Sigmoid colon (tissue), 7 donors: ENCODE data around the gene TCF7L1. TPM values are rescaled to one million over a fixed set of nuclear protein-coding genes. Genes with fewer than 3 reads are reported as not detected.

Experiments used
- DNase-seq: peaks from one replicate; pipeline ENCODE4 v3.0.0-alpha.2; 2019
- H3K27ac ChIP-seq, 4 donors: fragments of 200-600 bp; sonication (generic); one replicate each; pipeline ENCODE4 v1.5.1; 2016 to 2019; ENCODE audit warnings: mild to moderate bottlenecking in 1 of 4
- H3K27me3 ChIP-seq, 3 donors: fragments of 200-600 bp; sonication (generic); one replicate each; pipeline ENCODE4 v1.5.1; 2019; ENCODE audit warnings: mild to moderate bottlenecking in 1 of 3
- H3K36me3 ChIP-seq, 4 donors: fragments of 200-600 bp; sonication (generic); one replicate each; pipeline ENCODE4 v1.5.1; 2016 to 2019
- H3K4me1 ChIP-seq, 4 donors: fragments of 200-600 bp; sonication (generic); one replicate each; pipeline ENCODE4 v1.5.1; 2017 to 2019
- H3K4me3 ChIP-seq, 4 donors: fragments of 200-600 bp; sonication (generic); one replicate each; pipeline ENCODE4 v1.5.1; 2017 to 2019; ENCODE audit warnings: mild to moderate bottlenecking in 2 of 4, moderate library complexity in 1 of 4
- H3K9me3 ChIP-seq, 4 donors: fragments of 200-600 bp in 3 of 4; sonication (generic) in 3 of 4; one replicate each; pipeline versions ENCODE4 v1.5.1 to v1.6.1; 2013 to 2019
- EP300 ChIP-seq, 4 donors: sonication (generic); formaldehyde crosslinking; IDR thresholded peaks; one replicate each; pipeline ENCODE4 v1.6.1; 2017; ENCODE audit warnings: antibody characterized with exemption in 4 of 4
- POLR2A ChIP-seq, 2 donors: fragments of 450-650 bp; IDR thresholded peaks; one replicate each; pipeline ENCODE4 v1.6.1; 2016; ENCODE audit warnings: antibody characterized with exemption in 2 of 2, mild to moderate bottlenecking in 2 of 2, moderate library complexity in 2 of 2
- POLR2AphosphoS5 ChIP-seq, 4 donors: sonication (generic); formaldehyde crosslinking; IDR thresholded peaks; one replicate each; pipeline ENCODE4 v1.6.1; 2017; ENCODE audit warnings: antibody characterized with exemption in 4 of 4
- WGBS, 2 donors: extraction: QIAGEN DNeasy Blood & Tissue Kit; methylation state at CpG; one replicate each; pipeline ENCODE4 v1.1.7; 2013; 5-methylcytosine and 5-hydroxymethylcytosine counted together
- intact Hi-C: fragments of 100-400 bp; cut with DNase I; formaldehyde crosslinking; loops from one replicate; pipeline ENCODE4 v1.15.1; 2023
- polyA plus RNA-seq, 3 donors: library from polyadenylated mRNA; stranded (reverse); fragments of 200-250 nt; gene quantifications; one replicate each; pipeline ENCODE4 v1.2.3, GENCODE V29; 2013
- total RNA-seq, 4 donors: library from RNA; depleted of rRNA; stranded (reverse); fragments of >200 nt; gene quantifications; one replicate each; pipeline ENCODE4 v1.1.0, GENCODE V29; 2016
- TF ChIP-seq, protein P1 (sequence below), 4 experiments: fragments of 450-650 bp in 3 of 4; fragments of 200-600 bp in 1 of 4; IDR thresholded peaks; one replicate each; pipeline ENCODE4 v1.5.1; 2016 to 2019; ENCODE audit warnings: antibody characterized with exemption in 4 of 4, mild to moderate bottlenecking in 3 of 4, moderate library complexity in 2 of 4
- donor health status: healthy with polysubstance abuse.
- donor health status: Bipolar disorder and iron deficiency.
- donor health status: healthy.

TCF7L1 gene
- total and polyA plus RNA-seq, 7 donors = 1.2 to 15.2 (median 4.0) TPM

DNA sequence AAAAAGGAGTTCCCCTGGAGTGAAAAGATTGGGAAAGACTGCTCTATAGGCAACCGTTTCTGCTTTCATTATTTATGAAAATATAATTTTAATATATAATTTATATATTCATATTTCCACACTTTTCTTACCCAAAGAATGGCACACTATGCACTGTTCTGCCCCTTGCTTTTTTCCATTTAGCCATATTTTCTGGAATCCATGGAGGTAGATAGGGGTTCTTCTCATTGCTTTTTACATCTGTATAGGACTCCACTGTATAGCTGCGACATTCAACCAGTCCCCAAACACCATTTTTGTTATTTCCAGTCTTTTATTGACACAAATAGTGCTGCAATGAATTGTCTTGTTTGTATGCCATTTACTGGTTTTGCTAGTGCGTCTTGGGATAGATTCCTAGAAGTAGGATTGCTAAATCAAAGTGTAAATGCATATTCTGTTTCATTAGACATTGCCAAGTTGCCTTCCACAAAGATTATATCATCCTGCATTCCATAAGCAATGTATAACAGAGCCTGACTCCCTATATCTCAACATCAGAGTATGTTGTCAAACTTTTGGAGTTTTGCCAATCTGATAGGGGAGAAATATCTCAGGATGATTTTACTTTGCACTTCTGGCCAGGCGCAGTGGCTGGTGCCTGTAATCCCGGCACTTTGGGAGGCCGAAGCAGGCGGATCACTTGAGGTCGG, 26.6 kb upstream of the TCF7L1 start:
- TF ChIP-seq EP300 (IDR thresholded peaks at IDR 0.05) (no peak), POLR2A (IDR thresholded peaks at IDR 0.05) (no peak), POLR2AphosphoS5 (IDR thresholded peaks at IDR 0.05) (no peak)
- TF ChIP-seq, protein P1, sequence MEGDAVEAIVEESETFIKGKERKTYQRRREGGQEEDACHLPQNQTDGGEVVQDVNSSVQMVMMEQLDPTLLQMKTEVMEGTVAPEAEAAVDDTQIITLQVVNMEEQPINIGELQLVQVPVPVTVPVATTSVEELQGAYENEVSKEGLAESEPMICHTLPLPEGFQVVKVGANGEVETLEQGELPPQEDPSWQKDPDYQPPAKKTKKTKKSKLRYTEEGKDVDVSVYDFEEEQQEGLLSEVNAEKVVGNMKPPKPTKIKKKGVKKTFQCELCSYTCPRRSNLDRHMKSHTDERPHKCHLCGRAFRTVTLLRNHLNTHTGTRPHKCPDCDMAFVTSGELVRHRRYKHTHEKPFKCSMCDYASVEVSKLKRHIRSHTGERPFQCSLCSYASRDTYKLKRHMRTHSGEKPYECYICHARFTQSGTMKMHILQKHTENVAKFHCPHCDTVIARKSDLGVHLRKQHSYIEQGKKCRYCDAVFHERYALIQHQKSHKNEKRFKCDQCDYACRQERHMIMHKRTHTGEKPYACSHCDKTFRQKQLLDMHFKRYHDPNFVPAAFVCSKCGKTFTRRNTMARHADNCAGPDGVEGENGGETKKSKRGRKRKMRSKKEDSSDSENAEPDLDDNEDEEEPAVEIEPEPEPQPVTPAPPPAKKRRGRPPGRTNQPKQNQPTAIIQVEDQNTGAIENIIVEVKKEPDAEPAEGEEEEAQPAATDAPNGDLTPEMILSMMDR (IDR thresholded peaks at IDR 0.05) = no peak

DNA sequence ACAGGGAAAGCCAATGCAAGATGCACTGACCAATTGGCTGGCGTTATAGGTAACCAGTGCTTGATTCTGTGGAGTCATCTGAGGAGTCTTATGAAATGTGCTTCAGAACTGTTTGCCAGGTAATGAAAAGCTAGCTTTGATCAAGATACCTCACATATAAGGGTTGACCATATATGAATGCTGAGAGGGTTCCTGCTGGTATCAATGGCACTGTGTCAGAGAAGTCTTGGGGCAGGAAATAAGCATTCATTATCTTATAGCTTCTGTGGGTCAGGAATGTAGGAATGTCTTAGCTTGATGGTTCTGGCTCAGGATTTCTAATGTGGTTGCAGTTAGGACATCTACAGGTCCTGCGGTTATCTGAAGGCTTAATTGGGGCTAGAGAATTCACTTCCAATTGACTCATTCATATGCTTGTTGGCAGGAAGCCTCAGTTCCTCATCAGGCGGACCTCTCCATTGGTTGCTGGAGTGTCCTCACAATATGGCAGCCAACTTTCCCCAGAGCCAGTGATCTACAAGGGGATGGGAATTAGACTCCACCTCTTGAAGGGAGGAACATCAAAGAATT, 22.1 kb upstream of the TCF7L1 start:
- TF ChIP-seq POLR2AphosphoS5 (IDR thresholded peaks at IDR 0.05) (no peak), POLR2A (IDR thresholded peaks at IDR 0.05) (no peak), EP300 (IDR thresholded peaks at IDR 0.05) (no peak)
- TF ChIP-seq, protein P1 (IDR thresholded peaks at IDR 0.05) = no peak
- intact Hi-C loops = no loop called here
- no peak overlapping the region for H3K4me3 ChIP-seq
- H3K27ac ChIP-seq = no peak overlapping the region
- H3K27me3 ChIP-seq = peaks cover 0 to 7% (median 0%) of the 10 kb centered on the region in 3 donors
- no peaks in the 10 kb centered on the region for H3K9me3 ChIP-seq
- WGBS, 2 donors = 91 to 93% methylated on average over 3 of the region's 3 CpGs
- no peak for DNase-seq
- no peaks in the 10 kb centered on the region for H3K36me3 ChIP-seq
- H3K4me1 ChIP-seq = no peaks in the 10 kb centered on the region

More for the DNA sequence above, 26.6 kb upstream of the TCF7L1 start:
- no peak overlapping the region for H3K27ac ChIP-seq
- no peaks in the 10 kb centered on the region for H3K27me3 ChIP-seq
- H3K4me1 ChIP-seq = no peaks in the 10 kb centered on the region
- intact Hi-C loops = no loop called here
- WGBS, 2 donors = 38 to 74% methylated on average over 8 of the region's 8 CpGs
- H3K9me3 ChIP-seq = no peaks in the 10 kb centered on the region
- H3K36me3 ChIP-seq = no peaks in the 10 kb centered on the region
- no peak overlapping the region for H3K4me3 ChIP-seq
- DNase-seq = no peak

DNA sequence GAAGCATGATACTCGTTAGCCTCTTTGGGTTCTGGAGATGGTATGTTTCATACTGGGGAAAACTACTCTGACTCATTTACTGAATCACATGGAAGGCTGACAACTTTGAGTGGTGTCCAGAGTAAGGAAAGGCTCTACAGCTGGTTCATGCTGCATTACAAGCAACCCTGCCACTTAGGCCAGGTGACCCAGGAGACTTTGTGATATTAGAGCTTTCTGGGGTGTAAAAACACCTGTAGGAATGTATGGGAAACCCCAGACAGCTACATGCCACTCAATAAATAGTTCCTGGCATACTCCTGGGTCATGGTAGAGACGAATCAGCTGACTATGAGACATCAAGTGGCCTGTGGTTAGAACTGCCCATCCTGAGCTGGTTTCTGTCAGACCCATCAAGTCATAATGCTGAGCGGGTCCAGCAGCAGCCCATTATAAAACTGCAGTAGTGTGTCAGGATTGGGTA, 21.3 kb upstream of the TCF7L1 start:
- intact Hi-C loops = no loop called here
- Histone ChIP-seq H3K4me3 (no peak overlapping the region), H3K27ac (no peak overlapping the region), H3K9me3 (no peaks in the 10 kb centered on the region), H3K27me3 (peaks cover 0 to 7% (median 0%) of the 10 kb centered on the region in 3 donors), H3K4me1 (no peaks in the 10 kb centered on the region), H3K36me3 (no peaks in the 10 kb centered on the region)
- no peak for DNase-seq
- TF ChIP-seq POLR2AphosphoS5 (IDR thresholded peaks at IDR 0.05) = no peak
- TF ChIP-seq POLR2A (IDR thresholded peaks at IDR 0.05) = no peak
- no peak for TF ChIP-seq EP300 (IDR thresholded peaks at IDR 0.05)
- TF ChIP-seq, protein P1 (IDR thresholded peaks at IDR 0.05) = no peak
- WGBS, 2 donors = 86 to 89% methylated on average over 3 of the region's 3 CpGs

DNA sequence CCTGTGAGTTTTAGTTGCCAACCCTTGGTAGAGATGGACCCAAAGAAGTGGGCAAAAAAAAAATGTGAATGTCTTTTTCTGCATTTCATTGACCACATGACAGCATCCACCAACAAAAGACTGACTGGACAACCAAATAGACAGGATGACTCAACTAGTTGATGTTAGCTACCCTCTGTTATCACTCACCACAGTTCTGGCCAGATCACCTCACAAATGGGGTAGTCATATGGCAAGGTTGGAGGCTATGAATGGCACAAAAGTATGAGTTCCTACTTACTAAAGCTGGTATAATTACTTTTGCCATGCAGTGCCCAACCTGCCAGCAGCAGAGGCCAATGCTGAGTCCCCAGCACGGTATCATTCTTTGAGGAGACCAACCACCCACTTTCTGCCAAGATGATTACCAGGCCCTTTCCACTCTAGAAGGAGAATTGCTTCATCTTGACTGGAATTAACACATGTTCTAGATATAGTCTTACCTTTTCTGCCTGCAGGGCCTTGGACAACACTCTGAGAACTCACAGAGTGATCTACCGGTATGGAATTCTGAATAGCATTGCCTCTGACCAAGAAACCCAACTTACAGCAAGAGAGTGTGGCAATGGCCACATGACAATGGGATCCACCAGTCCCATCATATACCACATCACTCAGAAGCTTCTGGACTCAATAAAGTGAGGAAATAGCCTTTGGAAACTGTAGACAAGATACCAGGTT, 20.1 kb upstream of the TCF7L1 start:
- no peak for DNase-seq
- H3K27me3 ChIP-seq = peaks cover 0 to 7% (median 0%) of the 10 kb centered on the region in 3 donors
- H3K4me1 ChIP-seq = no peaks in the 10 kb centered on the region
- TF ChIP-seq POLR2A (IDR thresholded peaks at IDR 0.05) (no peak), POLR2AphosphoS5 (IDR thresholded peaks at IDR 0.05) (no peak), EP300 (IDR thresholded peaks at IDR 0.05) (no peak)
- TF ChIP-seq, protein P1 (IDR thresholded peaks at IDR 0.05) = no peak
- 43 to 47% methylated on average over 2 of the region's 2 CpGs for WGBS, 2 donors
- H3K36me3 ChIP-seq = no peaks in the 10 kb centered on the region
- H3K4me3 ChIP-seq = no peak overlapping the region
- intact Hi-C loops = no loop called here
- H3K27ac ChIP-seq = no peak overlapping the region
- no peaks in the 10 kb centered on the region for H3K9me3 ChIP-seq
